Suprapubic skin (tissue), 3 donors: ENCODE measurements around the gene CD44.

ENCODE experiments used
- CTCF ChIP-seq, 2 donors: fragments of 200-600 bp in 1 of 2; fragments of 450-650 bp in 1 of 2; sonication (generic) in 1 of 2; IDR thresholded peaks; one replicate each; pipeline ENCODE4 v1.5.1; 2016 to 2019; ENCODE audit warnings: antibody characterized with exemption in 2 of 2, mild to moderate bottlenecking in 1 of 2, moderate library complexity in 1 of 2
- POLR2A ChIP-seq, 2 donors: fragments of 450-650 bp; IDR thresholded peaks; one replicate each; pipeline ENCODE4 v1.6.1; 2017; ENCODE audit warnings: antibody characterized with exemption in 2 of 2, mild to moderate bottlenecking in 2 of 2, moderate library complexity in 2 of 2

- TF ChIP-seq CTCF (IDR thresholded peaks at IDR 0.05) (no peak), POLR2A (IDR thresholded peaks at IDR 0.05) (no peak)
These were observed 6.3 kb downstream of the CD44 start for GRCh38 chr11:35145271-35145670.
